Breast epithelium (tissue), 3 donors: Measurements from ENCODE around the gene TMEM117.

ENCODE experiments used
- CTCF ChIP-seq, 3 donors: fragments of 450-650 bp; IDR thresholded peaks; one replicate each; pipeline ENCODE4 v1.5.1; 2016 to 2017; ENCODE audit warnings: antibody characterized with exemption in 3 of 3, mild to moderate bottlenecking in 3 of 3, moderate library complexity in 3 of 3
- POLR2AphosphoS5 ChIP-seq, 3 donors: sonication (generic); formaldehyde crosslinking; IDR thresholded peaks; one replicate each; pipeline ENCODE4 v1.6.1; 2017; ENCODE audit warnings: antibody characterized with exemption in 3 of 3

- TF ChIP-seq CTCF (IDR thresholded peaks at IDR 0.05) (no peak), POLR2AphosphoS5 (IDR thresholded peaks at IDR 0.05) (no peak)
Observed at GRCh38 chr12:43992856-43993255, 157.0 kb downstream of the TMEM117 start.
